Measurements from ENCODE around the gene RPS6KA2.

The RPS6KA2 gene

GRCh38 chr6:166523782-166524559 is 103.1 kb downstream of the RPS6KA2 start:
- no peak for DNase-seq

GRCh38 chr6:166520905-166521834 is 105.9 kb downstream of the RPS6KA2 start:
- DNase-seq: no peak

- no peak for DNase-seq
These were observed 110.7 kb downstream of the RPS6KA2 start for GRCh38 chr6:166516251-166516884.

- DNase-seq: no peak
These were observed 111.8 kb downstream of the RPS6KA2 start for GRCh38 chr6:166515072-166515810.

- no peak for DNase-seq
These were observed 112.9 kb downstream of the RPS6KA2 start for GRCh38 chr6:166514196-166514595.

- DNase-seq: no peak
These were observed 114.5 kb downstream of the RPS6KA2 start for GRCh38 chr6:166512567-166512966.

- no peak for DNase-seq
These were observed 115.7 kb downstream of the RPS6KA2 start for GRCh38 chr6:166511316-166511715.

- no peak for DNase-seq
These were observed 117.9 kb downstream of the RPS6KA2 start for GRCh38 chr6:166509193-166509592.

GRCh38 chr6:166508726-166509125 is 118.3 kb downstream of the RPS6KA2 start:
- DNase-seq: no peak

- no peak for DNase-seq
These were observed 119.1 kb downstream of the RPS6KA2 start for GRCh38 chr6:166507809-166508564.

- DNase-seq: no peak
These were observed 119.7 kb downstream of the RPS6KA2 start for GRCh38 chr6:166507380-166507779.

- DNase-seq: no peak
These were observed 121.7 kb downstream of the RPS6KA2 start for GRCh38 chr6:166505133-166505905.

- no peak for DNase-seq
These were observed 123.0 kb downstream of the RPS6KA2 start for GRCh38 chr6:166504100-166504499.

GRCh38 chr6:166503167-166503744 is 123.8 kb downstream of the RPS6KA2 start:
- DNase-seq: no peak

GRCh38 chr6:166502453-166502852 is 124.6 kb downstream of the RPS6KA2 start:
- DNase-seq: peak in 1 of 3 experiments; percentile 18

GRCh38 chr6:166501246-166501645 is 125.8 kb downstream of the RPS6KA2 start:
- DNase-seq: no peak

GRCh38 chr6:166500246-166500645 is 126.8 kb downstream of the RPS6KA2 start:
- DNase-seq: no peak

GRCh38 chr6:166499350-166500163 is 127.5 kb downstream of the RPS6KA2 start:
- DNase-seq: no peak

GRCh38 chr6:166498661-166499349 is 128.2 kb downstream of the RPS6KA2 start:
- no peak for DNase-seq

Measured in NCI-H1417 (cell line).